GM12878 (cell line): ENCODE data around the gene TAF9. TPM values are rescaled to one million over a fixed set of nuclear protein-coding genes. Genes with fewer than 3 reads are reported as not detected.
A peak's percentile ranks its signal among the peaks of the same experiment; 100 is the strongest.

Source experiments
- ATAC-seq: fragments of 200-7000 bp; cut with Tn5 transposase; 3 replicates; pipeline ENCODE4 v1.9.1; 2020; ENCODE audit warnings: mild to moderate bottlenecking, moderate library complexity
- BruUV-seq: library from RNA; stranded (reverse); fragments of 400-500 nt; replicated peaks from 2 replicates; lab custom pipeline; 2021; lab: Mats Ljungman, UMichigan
- CTCF ChIA-PET: fragments of 300-600 bp; sonication (Branson Sonifier 250); formaldehyde crosslinking; extraction: SDS; loops from one replicate; lab custom pipeline; 2021; ENCODE audit warnings: inconsistent platforms; lab: Yijun Ruan, JAX
- POLR2A ChIA-PET: fragments of 350-600 bp; formaldehyde crosslinking; extraction: SDS; loops from one replicate; lab custom pipeline; 2021; ENCODE audit warnings: inconsistent platforms; lab: Charles Lee
- RAD21 ChIA-PET: fragments of 300-600 bp; sonication (Branson Sonifier 250); formaldehyde crosslinking; loops from one replicate; lab custom pipeline; 2023; ENCODE audit warnings: antibody characterized with exemption; ENCODE audit not compliant: unreplicated experiment; lab: Charles Lee
- SMC1A ChIA-PET: fragments of 300-600 bp; sonication (Branson Sonifier 250); formaldehyde crosslinking; loops from one replicate; lab custom pipeline; 2023; ENCODE audit not compliant: unreplicated experiment, uncharacterized antibody; lab: Charles Lee
- DNase-seq: peaks from one replicate; pipeline ENCODE4 v3.0.0-alpha.2; 2011; ENCODE audit warnings: low read depth, low spot score
- FAIRE-seq: peaks from 3 replicates; lab custom pipeline; 2011; peaks lifted over from hg19 to GRCh38; lab: Jason Lieb, UNC
- H2AFZ ChIP-seq: 2 replicates; pipeline ENCODE4 v1.6.0; 2011; ENCODE audit warnings: low read depth, low read length, control low read depth; ENCODE audit not compliant: control insufficient read depth
- H3K27ac ChIP-seq: 2 replicates; pipeline ENCODE4 v1.5.1; 2011; ENCODE audit warnings: control low read depth; ENCODE audit not compliant: control insufficient read depth, insufficient read depth
- H3K27me3 ChIP-seq, 2 experiments: replicated peaks in 1 of 2; 2 replicates each; pipeline versions ENCODE4 v1.6.0 to v1.6.1; 2011; ENCODE audit warnings: low read length in 1 of 2; ENCODE audit not compliant: control insufficient read depth in 2 of 2, insufficient read depth in 2 of 2
- H3K36me3 ChIP-seq, 2 experiments: 2 replicates each; pipeline ENCODE4 v1.5.1; 2011; ENCODE audit warnings: low read length in 1 of 2; ENCODE audit not compliant: control insufficient read depth in 2 of 2, insufficient read depth in 2 of 2
- H3K4me1 ChIP-seq: 2 replicates; pipeline ENCODE4 v1.6.1; 2011; ENCODE audit warnings: mild to moderate bottlenecking, low read length, moderate library complexity, mixed read lengths; ENCODE audit not compliant: control insufficient read depth, insufficient read depth
- H3K4me2 ChIP-seq: 2 replicates; pipeline ENCODE4 v1.6.0; 2011; ENCODE audit warnings: control low read depth; ENCODE audit not compliant: control insufficient read depth, insufficient read depth
- H3K4me3 ChIP-seq: fragments of 200-600 bp; sonication (generic); 2 replicates; pipeline ENCODE4 v1.5.1; 2016
- H3K79me2 ChIP-seq: 2 replicates; pipeline ENCODE4 v1.6.0; 2011; ENCODE audit warnings: low read length; ENCODE audit not compliant: control insufficient read depth, insufficient read depth
- H3K9ac ChIP-seq: 2 replicates; pipeline ENCODE4 v1.8.0; 2011; ENCODE audit warnings: low read length, control low read depth, mixed read lengths; ENCODE audit not compliant: control insufficient read depth, insufficient read depth
- H3K9me3 ChIP-seq: replicated peaks from 3 replicates; pipeline ENCODE4 v1.5.1; 2011; ENCODE audit warnings: mild to moderate bottlenecking, low read length; ENCODE audit not compliant: control insufficient read depth, insufficient read depth
- H4K20me1 ChIP-seq: 2 replicates; pipeline ENCODE4 v1.6.0; 2011; ENCODE audit not compliant: control insufficient read depth, insufficient read depth
- FOXM1 ChIP-seq: IDR thresholded peaks from 2 replicates; pipeline ENCODE4 v1.6.1; 2012; ENCODE audit warnings: low read depth, mild to moderate bottlenecking, inconsistent platforms, low read length, moderate library complexity
- POLR2AphosphoS2 ChIP-seq: IDR thresholded peaks from 2 replicates; pipeline ENCODE4 v1.6.1; 2011; ENCODE audit warnings: low read depth, mild to moderate bottlenecking, low read length, improper control_type of control experiment, moderate library complexity
- ZSCAN29 ChIP-seq: fragments of 450-650 bp; IDR thresholded peaks from 2 replicates; pipeline ENCODE4 v1.6.1; 2017; ENCODE audit warnings: mild to moderate bottlenecking, moderate library complexity
- WGBS: methylation state at CpG from one replicate; pipeline ENCODE4 v1.1.6; 2016; ENCODE audit warnings: low lambda C conversion rate; ENCODE audit not compliant: insufficient replicate concordance, insufficient coverage; ENCODE audit errors: missing lambda C conversion rate; 5-methylcytosine and 5-hydroxymethylcytosine counted together
- in situ Hi-C: fragments of 300-500 bp; cut with MboI; formaldehyde crosslinking; loops from 9 replicates; pipeline ENCODE4 v1.14.3; 2018; ENCODE audit warnings: mixed read lengths
- intact Hi-C: fragments of 100-400 bp; cut with micrococcal nuclease; formaldehyde crosslinking; loops from one replicate; pipeline ENCODE4 v1.14.2; 2022; ENCODE audit not compliant: unreplicated experiment
- polyA plus RNA-seq, 11 experiments: library from polyadenylated mRNA; depleted of rRNA in 4 of 11; unstranded in 6 of 11; stranded (reverse) in 5 of 11; fragments of >200 nt; fragmentation: Nextera tagmentation in 4 of 11; fragmentation: Illumina TruSeq in 1 of 11; extraction: Ambion mirVana in 4 of 11; extraction: Trizol in 1 of 11; gene quantifications; 1 replicate in 1 of 11; 2 replicates in 10 of 11; pipeline versions ENCODE4 v1.2.1 to v1.2.3, GENCODE V29; 2011 to 2016; ENCODE audit warnings: inconsistent platforms in 2 of 11, missing spikeins in 2 of 11, low read depth in 1 of 11
- total RNA-seq, 4 experiments: library from RNA; depleted of rRNA in 3 of 4; stranded (reverse); fragments of >200 nt in 3 of 4; fragmentation: Illumina TruSeq in 1 of 4; extraction: Trizol in 1 of 4; gene quantifications; 2 replicates each; pipeline versions ENCODE4 v1.2.1 to v1.2.3, GENCODE V29; 2013 to 2021

TAF9 gene
- total and polyA plus RNA-seq, 10 of the 15 experiments (the other 5 are each of a cell fraction or from before 2014, with no cell fraction given), result 64.4 to 318 (median 150) TPM

DNA sequence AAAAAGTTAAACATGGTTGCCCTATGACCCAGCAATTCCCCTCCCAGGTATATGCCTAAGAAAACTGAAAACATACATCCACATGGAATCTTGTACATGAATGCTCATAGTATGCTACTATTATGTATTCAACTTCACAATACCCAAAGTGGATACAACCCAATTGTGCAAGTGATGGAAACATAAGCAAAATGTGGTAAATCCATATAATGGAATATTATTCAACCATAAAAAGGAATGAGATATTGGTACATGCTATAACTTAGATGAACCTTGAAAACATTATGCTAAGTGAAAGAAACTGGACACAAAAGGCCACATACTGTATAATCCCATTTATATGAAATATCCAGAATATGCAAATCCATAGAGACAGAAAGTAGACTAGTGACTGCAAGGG lies 18.7 kb downstream of the TAF9 start:
- H2AFZ ChIP-seq, result no peak overlapping the region
- no peak for ATAC-seq
- POLR2A ChIA-PET, result no interaction called here
- no peaks in the 10 kb centered on the region for H3K9me3 ChIP-seq
- no peak overlapping the region for H3K27ac ChIP-seq
- H3K27me3 ChIP-seq, result no peaks in the 10 kb centered on the region
- RAD21 ChIA-PET, result no interaction called here
- H3K79me2 ChIP-seq, result no peaks in the 10 kb centered on the region
- in situ Hi-C loops (no loop called here), intact Hi-C loops (no loop called here)
- peaks cover 0 to 3% of the 10 kb centered on the region in 2 experiments; a peak in 2 of 4 replicates for H3K36me3 ChIP-seq
- no peaks in the 10 kb centered on the region for H4K20me1 ChIP-seq
- no peak overlapping the region for H3K4me2 ChIP-seq
- no TSS peak for BruUV-seq
- FAIRE-seq, result peak; percentile 81
- H3K4me3 ChIP-seq, result no peak overlapping the region
- CTCF ChIA-PET, result no interaction called here
- SMC1A ChIA-PET, result no interaction called here
- H3K4me1 ChIP-seq, result no peaks in the 10 kb centered on the region
- DNase-seq, result no peak
- no peak for TF ChIP-seq POLR2AphosphoS2
- no peak overlapping the region for H3K9ac ChIP-seq

- ChIA-PET SMC1A (interaction anchor here (0.5 kb wide), 1 partner anchor 100 kb away, joined by 3 read pairs; no protein-coding TSS in a partner anchor), POLR2A (interaction anchor here (1.5 kb wide), 1 partner anchor 11 kb away, joined by 4 read pairs; the partner anchor contains the start of gene CCDC125), CTCF (interaction anchor here (0.9 to 1.5 kb wide), 2 partner anchors 8 to 15 kb away, joined by 3 to 5 read pairs; no protein-coding TSS in a partner anchor), RAD21 (no interaction called here)
- Histone ChIP-seq H3K9me3 (no peaks in the 10 kb centered on the region), H3K36me3 (no peaks in the 10 kb centered on the region), H3K9ac (no peak overlapping the region), H3K27me3 (no peaks in the 10 kb centered on the region), H3K4me3 (no peak overlapping the region), H3K4me1 (no peaks in the 10 kb centered on the region), H3K27ac (no peak overlapping the region), H3K4me2 (no peak overlapping the region), H3K79me2 (no peaks in the 10 kb centered on the region), H4K20me1 (no peaks in the 10 kb centered on the region), H2AFZ (no peak overlapping the region)
- intact Hi-C loops, result no loop called here
- 96% methylated on average over 1 of the region's 1 CpG for WGBS
- DNase-seq (no peak), FAIRE-seq (no peak), ATAC-seq (no peak)
- TF ChIP-seq FOXM1 (no peak), ZSCAN29 (no peak)
- BruUV-seq, result no TSS peak
- in situ Hi-C loops, result no loop called here
Observed at GRCh38 chr5:69343083-69343482, 26.2 kb downstream of the TAF9 start.
